ENCODE data around the gene EPM2AIP1. TPM values are rescaled to one million over a fixed set of nuclear protein-coding genes. Genes with fewer than 3 reads are reported as not detected.
"Not testable (repeated sequence)": the region's sequence is repeated elsewhere in the genome, so short reads cannot be mapped to it uniquely, and the experiment has no call there.

EPM2AIP1 gene
- 27.5 and 29.2 TPM in 2 replicates for total RNA-seq (ENCODE audit: low replicate concordance)
- long read RNA-seq, full-length matches to known transcripts: 54 of 59 reads
- long read RNA-seq, partial matches to known transcripts: 1 of 59 reads
- long read RNA-seq, other reads (novel, unspliced or antisense): 4 of 59 reads

DNA sequence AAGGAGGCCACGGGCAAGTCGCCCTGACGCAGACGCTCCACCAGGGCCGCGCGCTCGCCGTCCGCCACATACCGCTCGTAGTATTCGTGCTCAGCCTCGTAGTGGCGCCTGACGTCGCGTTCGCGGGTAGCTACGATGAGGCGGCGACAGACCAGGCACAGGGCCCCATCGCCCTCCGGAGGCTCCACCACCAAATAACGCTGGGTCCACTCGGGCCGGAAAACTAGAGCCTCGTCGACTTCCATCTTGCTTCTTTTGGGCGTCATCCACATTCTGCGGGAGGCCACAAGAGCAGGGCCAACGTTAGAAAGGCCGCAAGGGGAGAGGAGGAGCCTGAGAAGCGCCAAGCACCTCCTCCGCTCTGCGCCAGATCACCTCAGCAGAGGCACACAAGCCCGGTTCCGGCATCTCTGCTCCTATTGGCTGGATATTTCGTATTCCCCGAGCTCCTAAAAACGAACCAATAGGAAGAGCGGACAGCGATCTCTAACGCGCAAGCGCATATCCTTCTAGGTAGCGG lies at the start of gene EPM2AIP1:
Gene EPM2AIP1, minus strand, starts transcription at position 326 of the 520 bp plus-strand sequence. Its CDS starts 54 bp downstream, at position 272.
- no peak for DNase-seq (ENCODE audit: extremely low spot score, unreplicated experiment)
- peaks cover 17% of the 10 kb centered on the region for H3K4me1 Mint-ChIP-seq (ENCODE audit: unreplicated experiment)
- H3K27me3 Mint-ChIP-seq: no peaks in the 10 kb centered on the region
- H3K27ac Mint-ChIP-seq: no peak within 1 kb of the TSS
- H3K9me3 Mint-ChIP-seq: no peaks in the 10 kb centered on the region
- peaks cover 34% of the 10 kb centered on the region for H3K36me3 Mint-ChIP-seq
- TF ChIP-seq, protein P1, sequence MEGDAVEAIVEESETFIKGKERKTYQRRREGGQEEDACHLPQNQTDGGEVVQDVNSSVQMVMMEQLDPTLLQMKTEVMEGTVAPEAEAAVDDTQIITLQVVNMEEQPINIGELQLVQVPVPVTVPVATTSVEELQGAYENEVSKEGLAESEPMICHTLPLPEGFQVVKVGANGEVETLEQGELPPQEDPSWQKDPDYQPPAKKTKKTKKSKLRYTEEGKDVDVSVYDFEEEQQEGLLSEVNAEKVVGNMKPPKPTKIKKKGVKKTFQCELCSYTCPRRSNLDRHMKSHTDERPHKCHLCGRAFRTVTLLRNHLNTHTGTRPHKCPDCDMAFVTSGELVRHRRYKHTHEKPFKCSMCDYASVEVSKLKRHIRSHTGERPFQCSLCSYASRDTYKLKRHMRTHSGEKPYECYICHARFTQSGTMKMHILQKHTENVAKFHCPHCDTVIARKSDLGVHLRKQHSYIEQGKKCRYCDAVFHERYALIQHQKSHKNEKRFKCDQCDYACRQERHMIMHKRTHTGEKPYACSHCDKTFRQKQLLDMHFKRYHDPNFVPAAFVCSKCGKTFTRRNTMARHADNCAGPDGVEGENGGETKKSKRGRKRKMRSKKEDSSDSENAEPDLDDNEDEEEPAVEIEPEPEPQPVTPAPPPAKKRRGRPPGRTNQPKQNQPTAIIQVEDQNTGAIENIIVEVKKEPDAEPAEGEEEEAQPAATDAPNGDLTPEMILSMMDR (conservative IDR thresholded peaks at IDR 0.05): peak; percentile 67
- H3K4me3 Mint-ChIP-seq: no peak within 1 kb of the TSS

DNA sequence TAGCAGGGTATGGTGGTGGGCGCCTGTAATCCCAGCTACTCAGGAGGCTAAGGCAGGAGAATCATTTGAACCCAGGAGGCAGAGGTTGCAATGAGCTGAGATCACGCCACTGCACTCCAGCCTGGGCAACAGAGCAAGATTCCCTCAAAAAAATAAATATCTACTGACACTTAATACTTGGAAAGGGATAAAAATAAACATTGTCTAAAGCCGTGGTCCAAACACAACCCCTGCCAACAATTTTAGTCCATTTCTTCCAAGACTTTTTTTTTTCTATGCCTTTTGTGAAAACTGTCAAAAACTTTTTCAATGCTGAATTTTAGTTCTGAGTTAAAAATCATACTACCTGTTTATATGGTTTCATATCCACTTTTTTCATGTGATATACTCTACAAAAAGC lies 49.8 kb upstream of the EPM2AIP1 start:
- not testable (repeated sequence) for DNase-seq (ENCODE audit: extremely low spot score, unreplicated experiment); H3K4me3 Mint-ChIP-seq; H3K4me1 Mint-ChIP-seq (ENCODE audit: unreplicated experiment); H3K27me3 Mint-ChIP-seq; H3K9me3 Mint-ChIP-seq; H3K27ac Mint-ChIP-seq
- peaks cover 51% of the 10 kb centered on the region for H3K36me3 Mint-ChIP-seq

DNA sequence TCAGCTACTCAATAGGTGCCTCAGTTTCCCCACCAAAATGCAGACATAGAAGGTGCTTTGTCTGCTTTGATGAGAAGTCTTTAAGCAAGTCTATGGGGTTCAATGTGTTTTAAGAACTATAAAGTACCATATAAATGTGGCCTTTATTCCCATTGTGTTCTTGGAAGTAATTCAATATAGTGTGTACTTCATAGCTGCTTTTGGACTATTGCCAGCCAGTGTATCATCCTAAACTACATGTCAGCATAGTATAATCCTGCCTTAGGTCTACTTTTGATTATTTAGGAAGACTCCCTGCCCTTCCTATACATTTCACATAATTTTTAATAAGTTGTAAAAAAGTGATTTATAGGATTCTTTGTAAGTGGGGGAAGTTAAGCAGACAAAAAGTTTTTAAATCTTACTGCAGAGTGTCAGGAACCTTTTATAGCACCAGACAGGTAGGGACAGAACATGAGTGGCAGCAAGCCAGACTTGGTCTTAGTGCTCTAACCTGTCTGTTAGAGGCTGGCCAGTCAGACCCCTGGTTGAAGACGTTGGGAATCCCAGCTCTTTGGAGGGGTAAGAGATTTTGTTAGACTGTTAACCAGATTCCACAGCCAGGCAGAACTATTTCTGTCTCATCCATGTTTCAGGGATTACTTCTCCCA lies 48.7 kb upstream of the EPM2AIP1 start:
- no peak for DNase-seq (ENCODE audit: extremely low spot score, unreplicated experiment)
- TF ChIP-seq, protein P1 (conservative IDR thresholded peaks at IDR 0.05): no peak
- H3K27me3 Mint-ChIP-seq: no peaks in the 10 kb centered on the region
- H3K9me3 Mint-ChIP-seq: peaks cover 3% of the 10 kb centered on the region
- H3K36me3 Mint-ChIP-seq: peaks cover 50% of the 10 kb centered on the region
- H3K4me3 Mint-ChIP-seq: no peak overlapping the region
- H3K4me1 Mint-ChIP-seq (ENCODE audit: unreplicated experiment): no peaks in the 10 kb centered on the region
- H3K27ac Mint-ChIP-seq: no peak overlapping the region

DNA sequence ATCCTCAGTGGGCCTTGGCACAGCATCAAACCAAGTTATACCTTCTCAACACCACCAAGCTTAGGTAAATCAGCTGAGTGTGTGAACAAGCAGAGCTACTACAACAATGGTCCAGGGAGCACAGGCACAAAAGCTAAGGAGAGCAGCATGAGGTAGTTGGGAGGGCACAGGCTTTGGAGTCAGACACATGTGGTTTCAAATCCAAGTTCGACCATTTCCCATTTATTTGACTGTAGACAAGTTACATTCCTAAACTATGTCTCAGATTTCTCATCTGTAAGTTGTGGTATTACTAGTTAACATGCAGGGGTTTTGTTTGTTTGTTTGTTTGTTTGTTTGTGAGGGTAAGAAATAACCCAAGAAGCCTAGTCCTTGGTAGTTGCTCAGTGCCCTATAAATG lies 47.3 kb upstream of the EPM2AIP1 start:
- TF ChIP-seq, protein P1 (conservative IDR thresholded peaks at IDR 0.05): no peak
- H3K27me3 Mint-ChIP-seq: no peaks in the 10 kb centered on the region
- H3K27ac Mint-ChIP-seq: peak overlapping the region; percentile 42
- peaks cover 57% of the 10 kb centered on the region for H3K36me3 Mint-ChIP-seq
- H3K4me3 Mint-ChIP-seq: no peak overlapping the region
- no peak for DNase-seq (ENCODE audit: extremely low spot score, unreplicated experiment)
- no peaks in the 10 kb centered on the region for H3K4me1 Mint-ChIP-seq (ENCODE audit: unreplicated experiment)
- peaks cover 7% of the 10 kb centered on the region for H3K9me3 Mint-ChIP-seq

DNA sequence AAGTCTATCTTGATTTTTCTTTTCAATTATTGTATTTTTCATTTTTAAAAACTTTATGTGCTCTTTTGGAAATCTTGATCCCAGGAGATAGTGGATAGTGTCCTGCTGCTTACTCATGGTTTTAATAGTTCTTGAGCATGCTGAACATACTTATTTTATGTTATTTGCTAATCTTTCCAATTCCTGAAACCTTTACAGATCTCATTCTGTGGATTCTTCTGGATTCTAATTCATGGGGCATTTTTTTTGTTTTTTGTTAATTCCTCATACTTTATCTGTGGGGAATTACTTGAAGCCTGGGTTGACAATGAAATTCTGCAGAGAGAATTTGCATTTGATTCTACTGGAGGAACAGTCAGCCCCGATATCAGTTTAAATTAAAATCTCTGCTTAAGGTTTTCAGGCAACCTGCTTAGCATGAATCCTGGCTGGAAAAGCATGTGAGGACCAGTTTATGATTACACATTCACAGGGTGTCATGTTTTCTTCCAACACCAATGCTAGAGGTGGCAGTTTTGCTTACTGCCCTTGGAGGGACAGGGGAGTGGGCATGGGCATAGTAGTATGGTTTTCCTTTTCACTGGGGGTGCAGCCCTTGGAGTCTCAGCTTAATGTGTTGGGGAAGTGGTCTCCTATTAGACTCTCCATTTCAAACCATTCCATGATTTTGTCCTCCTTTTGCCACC lies 46.4 kb upstream of the EPM2AIP1 start:
- Mint-ChIP-seq H3K27ac (no peak overlapping the region), H3K9me3 (peaks cover 7% of the 10 kb centered on the region), H3K4me1 (ENCODE audit: unreplicated experiment) (no peaks in the 10 kb centered on the region), H3K36me3 (peaks cover 56% of the 10 kb centered on the region), H3K27me3 (no peaks in the 10 kb centered on the region), H3K4me3 (no peak overlapping the region)
- TF ChIP-seq, protein P1 (conservative IDR thresholded peaks at IDR 0.05): no peak
- DNase-seq (ENCODE audit: extremely low spot score, unreplicated experiment): no peak

DNA sequence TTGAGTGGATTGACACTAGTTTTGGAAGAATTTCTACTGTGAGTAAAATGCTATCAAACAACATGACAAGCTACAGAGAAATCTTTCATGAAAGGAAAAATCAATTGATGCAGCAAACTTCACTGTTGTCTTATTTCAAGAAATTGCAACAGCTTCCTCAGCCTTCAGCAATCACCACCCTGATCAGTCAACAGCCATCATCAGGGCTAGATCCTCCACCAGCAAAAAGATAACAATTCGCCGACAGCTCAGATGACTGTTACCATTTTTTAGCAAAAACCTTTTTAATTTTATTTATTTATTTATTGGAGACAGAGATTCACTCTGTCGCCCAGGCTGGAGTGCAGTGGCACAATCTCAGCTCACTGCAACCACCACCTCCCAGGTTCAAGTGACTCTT lies 44.4 kb upstream of the EPM2AIP1 start:
- peaks cover 66% of the 10 kb centered on the region for H3K36me3 Mint-ChIP-seq
- no peak overlapping the region for H3K4me3 Mint-ChIP-seq
- peaks cover 7% of the 10 kb centered on the region for H3K9me3 Mint-ChIP-seq
- DNase-seq (ENCODE audit: extremely low spot score, unreplicated experiment): no peak
- TF ChIP-seq, protein P1 (conservative IDR thresholded peaks at IDR 0.05): no peak
- H3K27me3 Mint-ChIP-seq: no peaks in the 10 kb centered on the region
- no peak overlapping the region for H3K27ac Mint-ChIP-seq
- H3K4me1 Mint-ChIP-seq (ENCODE audit: unreplicated experiment): no peaks in the 10 kb centered on the region

All from type B pancreatic cell (in vitro differentiated cells).